ENCODE measurements around the gene TRMT1.
A peak's percentile ranks its signal among the peaks of the same experiment; 100 is the strongest.

Gene TRMT1

GRCh38 chr19:13063461-13064091, 53.0 kb downstream of the TRMT1 start:
- DNase-seq (ENCODE audit: low read depth) = no peak
- TF ChIP-seq CTCF (conservative IDR thresholded peaks at IDR 0.05; ENCODE audit: low read length) = no peak
- H3K4me3 ChIP-seq (ENCODE audit: low read length) = no peak overlapping the region

- no peak overlapping the region for H3K4me3 ChIP-seq (ENCODE audit: low read length)
Measured at GRCh38 chr19:13062317-13062716, 54.2 kb downstream of the TRMT1 start.

GRCh38 chr19:13060964-13061927, 55.3 kb downstream of the TRMT1 start:
- peak; percentile 83 for TF ChIP-seq CTCF (conservative IDR thresholded peaks at IDR 0.05; ENCODE audit: low read length)
- DNase-seq (ENCODE audit: low read depth) = peak; percentile 61
- peak overlapping the region; percentile 49 for H3K4me3 ChIP-seq (ENCODE audit: low read length)

More at GRCh38 chr19:13062317-13062716, 54.2 kb downstream of the TRMT1 start:
- TF ChIP-seq CTCF (conservative IDR thresholded peaks at IDR 0.05; ENCODE audit: low read length) = no peak
- DNase-seq (ENCODE audit: low read depth) = no peak

- DNase-seq (ENCODE audit: low read depth) = no peak
- peak overlapping the region; percentile 49 for H3K4me3 ChIP-seq (ENCODE audit: low read length)
- 0 out of 2 replicates have a peak, but pooled peaks have one; percentile 12 for TF ChIP-seq CTCF (conservative IDR thresholded peaks at IDR 0.05; ENCODE audit: low read length)
Measured at GRCh38 chr19:13060233-13060963, 56.1 kb downstream of the TRMT1 start.

- peak; percentile 31 for TF ChIP-seq CTCF (conservative IDR thresholded peaks at IDR 0.05; ENCODE audit: low read length)
- no peak overlapping the region for H3K4me3 ChIP-seq (ENCODE audit: low read length)
- DNase-seq (ENCODE audit: low read depth) = no peak
Measured at GRCh38 chr19:13058951-13059660, 57.4 kb downstream of the TRMT1 start.

GRCh38 chr19:13057744-13058143, 58.8 kb downstream of the TRMT1 start:
- no peak overlapping the region for H3K4me3 ChIP-seq (ENCODE audit: low read length)
- no peak for TF ChIP-seq CTCF (conservative IDR thresholded peaks at IDR 0.05; ENCODE audit: low read length)
- no peak for DNase-seq (ENCODE audit: low read depth)
